CD14-positive monocyte (primary cell): ENCODE data around the gene IVL. TPM values are rescaled to one million over a fixed set of nuclear protein-coding genes. Genes with fewer than 3 reads are reported as not detected.

ENCODE experiments used
- DNase-seq, 3 donors: peaks; one replicate each; pipeline ENCODE4 v3.0.0-alpha.2; 2011 to 2022
- H2AFZ ChIP-seq: 2 replicates; pipeline ENCODE4 v1.6.0; 2012; ENCODE audit warnings: mild to moderate bottlenecking, low read depth, low read length, inconsistent platforms; ENCODE audit not compliant: insufficient read depth, poor library complexity, severe bottlenecking
- H3K27ac ChIP-seq, 2 donors: 1 replicate in 1 of 2; 2 replicates in 1 of 2; pipeline ENCODE4 v1.5.1; 2012 to 2013; ENCODE audit warnings: low read length in 2 of 2, control low read depth in 1 of 2, inconsistent platforms in 1 of 2, low read depth in 1 of 2, mild to moderate bottlenecking in 1 of 2
- H3K27me3 ChIP-seq, 2 donors: one replicate each; pipeline versions ENCODE4 v1.6.0 to v1.6.1; 2011 to 2013; ENCODE audit warnings: low read length in 2 of 2; ENCODE audit not compliant: control insufficient read depth in 2 of 2, insufficient read depth in 2 of 2
- H3K36me3 ChIP-seq, 2 donors: replicated peaks in 1 of 2; 1 replicate in 1 of 2; 2 replicates in 1 of 2; pipeline versions ENCODE4 v1.5.1 to v1.6.1; 2012 to 2013; ENCODE audit warnings: low read length in 2 of 2, control low read depth in 1 of 2, inconsistent platforms in 1 of 2, mild to moderate bottlenecking in 1 of 2; ENCODE audit not compliant: insufficient read depth in 2 of 2, control insufficient read depth in 1 of 2
- H3K4me1 ChIP-seq, 2 donors: 1 replicate in 1 of 2; 2 replicates in 1 of 2; pipeline versions ENCODE4 v1.5.1 to v1.6.1; 2012 to 2013; ENCODE audit warnings: low read length in 2 of 2, control low read depth in 1 of 2, inconsistent platforms in 1 of 2, mild to moderate bottlenecking in 1 of 2, moderate library complexity in 1 of 2; ENCODE audit not compliant: insufficient read depth in 2 of 2, control insufficient read depth in 1 of 2
- H3K4me2 ChIP-seq: replicated peaks from 2 replicates; pipeline ENCODE3; 2012; ENCODE audit warnings: low read length, moderate library complexity, mild to moderate bottlenecking; ENCODE audit not compliant: poor library complexity, severe bottlenecking; ENCODE audit errors: extremely low read depth
- H3K4me3 ChIP-seq, 3 experiments: fragments of 200-600 bp in 1 of 3; sonication (generic) in 1 of 3; replicated peaks in 1 of 3; 1 replicate in 2 of 3; 2 replicates in 1 of 3; pipeline ENCODE4 v1.5.1; 2011 to 2013; ENCODE audit warnings: low read length in 3 of 3, mild to moderate bottlenecking in 3 of 3, control low read depth in 2 of 3, low read depth in 2 of 3, inconsistent platforms in 1 of 3, moderate library complexity in 1 of 3
- H3K79me2 ChIP-seq: 2 replicates; pipeline ENCODE4 v1.6.0; 2012; ENCODE audit warnings: mild to moderate bottlenecking, control low read depth, inconsistent platforms, low read length, moderate library complexity; ENCODE audit not compliant: insufficient read depth
- H3K9ac ChIP-seq: 2 replicates; pipeline ENCODE4 v1.6.0; 2017; ENCODE audit warnings: low read length, mild to moderate bottlenecking; ENCODE audit not compliant: insufficient read depth, poor library complexity, severe bottlenecking
- H3K9me3 ChIP-seq, 2 donors: replicated peaks in 1 of 2; 1 replicate in 1 of 2; 2 replicates in 1 of 2; pipeline versions ENCODE4 v1.5.1 to v1.6.1; 2012 to 2013; ENCODE audit warnings: low read length in 2 of 2, control low read depth in 1 of 2; ENCODE audit not compliant: control insufficient read depth in 1 of 2, insufficient read depth in 1 of 2
- H4K20me1 ChIP-seq: 2 replicates; pipeline ENCODE4 v1.6.0; 2012; ENCODE audit warnings: mild to moderate bottlenecking, low read length, control low read depth, moderate library complexity; ENCODE audit not compliant: insufficient read depth
- H3K27ac Mint-ChIP-seq, 7 donors: one replicate each; pipeline ENCODE4 v1.8.0; 2020; ENCODE audit warnings: mild to moderate bottlenecking in 7 of 7, mixed read lengths in 7 of 7, moderate library complexity in 6 of 7, inconsistent platforms in 2 of 7
- H3K27me3 Mint-ChIP-seq, 3 donors: one replicate each; pipeline ENCODE4 v1.8.0; 2021 to 2022; ENCODE audit warnings: low read depth in 3 of 3, mild to moderate bottlenecking in 3 of 3, mixed read lengths in 3 of 3, moderate library complexity in 3 of 3, inconsistent platforms in 1 of 3
- H3K36me3 Mint-ChIP-seq, 2 donors: one replicate each; pipeline ENCODE4 v1.8.0; 2020; ENCODE audit warnings: mixed read lengths in 2 of 2, inconsistent platforms in 1 of 2, mild to moderate bottlenecking in 1 of 2
- H3K4me1 Mint-ChIP-seq: one replicate; pipeline ENCODE4 v1.8.0; 2020; ENCODE audit warnings: mild to moderate bottlenecking, mixed read lengths
- H3K4me3 Mint-ChIP-seq, 2 donors: one replicate each; pipeline ENCODE4 v1.8.0; 2020; ENCODE audit warnings: mild to moderate bottlenecking in 2 of 2, mixed read lengths in 2 of 2, moderate library complexity in 1 of 2
- H3K9me3 Mint-ChIP-seq, 7 donors: one replicate each; pipeline ENCODE4 v1.8.0; 2020 to 2022; ENCODE audit warnings: mixed read lengths in 7 of 7, mild to moderate bottlenecking in 6 of 7, moderate library complexity in 6 of 7, inconsistent platforms in 2 of 7
- WGBS: methylation state at CpG from one replicate; pipeline ENCODE4 v1.1.5; 2013; ENCODE audit warnings: missing lambda C conversion rate; ENCODE audit not compliant: insufficient coverage; 5-methylcytosine and 5-hydroxymethylcytosine counted together
- intact Hi-C, 2 donors: fragments of 100-400 bp; cut with micrococcal nuclease; formaldehyde crosslinking; loops; one replicate each; pipeline versions ENCODE4 v1.15.0 to v1.15.1; 2023
- polyA plus RNA-seq, 3 donors: library from polyadenylated mRNA; depleted of rRNA in 1 of 3; unstranded in 2 of 3; stranded (reverse) in 1 of 3; fragments of 300-500 nt in 2 of 3; fragments of >200 nt in 1 of 3; fragmentation: Illumina TruSeq in 2 of 3; gene quantifications; 1 replicate in 2 of 3; 2 replicates in 1 of 3; pipeline ENCODE4 v1.2.3, GENCODE V29; 2012 to 2021
- TF ChIP-seq, protein P1 (sequence below): fragments of 200-600 bp; IDR thresholded peaks from one replicate; pipeline ENCODE4 v1.8.0; 2022; ENCODE audit warnings: antibody characterized with exemption, mild to moderate bottlenecking

The IVL gene
- polyA plus RNA-seq, 3 donors = not detected

DNA sequence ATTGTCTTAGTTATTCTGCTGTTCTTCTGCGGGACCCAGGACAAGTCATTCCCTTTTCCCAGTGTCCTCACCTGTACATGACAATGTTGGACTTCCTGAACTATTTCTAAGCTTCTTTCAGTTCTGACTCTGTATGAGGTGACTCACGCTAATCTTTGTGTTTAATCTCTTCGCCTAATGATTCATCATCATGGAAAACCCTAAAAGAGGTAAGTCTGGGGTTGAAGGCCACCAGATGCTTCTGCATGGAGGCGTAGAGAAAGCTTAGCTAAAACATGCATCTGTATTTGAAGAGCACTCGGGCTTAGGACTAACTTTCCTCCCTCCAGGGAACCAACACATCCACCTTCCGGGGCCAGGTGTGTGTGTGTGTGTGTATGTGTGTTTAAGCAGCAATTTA, 46.1 kb downstream of the IVL start:
- Histone ChIP-seq H2AFZ (no peak overlapping the region), H3K27me3 (peaks cover 0 to 2% of the 10 kb centered on the region in 2 donors), H3K4me2 (no peak overlapping the region), H3K9ac (no peak overlapping the region), H3K4me3 (no peak overlapping the region), H3K27ac (no peak overlapping the region), H4K20me1 (no peaks in the 10 kb centered on the region), H3K36me3 (no peaks in the 10 kb centered on the region), H3K79me2 (no peaks in the 10 kb centered on the region), H3K4me1 (no peaks in the 10 kb centered on the region), H3K9me3 (no peaks in the 10 kb centered on the region)
- TF ChIP-seq, protein P1, sequence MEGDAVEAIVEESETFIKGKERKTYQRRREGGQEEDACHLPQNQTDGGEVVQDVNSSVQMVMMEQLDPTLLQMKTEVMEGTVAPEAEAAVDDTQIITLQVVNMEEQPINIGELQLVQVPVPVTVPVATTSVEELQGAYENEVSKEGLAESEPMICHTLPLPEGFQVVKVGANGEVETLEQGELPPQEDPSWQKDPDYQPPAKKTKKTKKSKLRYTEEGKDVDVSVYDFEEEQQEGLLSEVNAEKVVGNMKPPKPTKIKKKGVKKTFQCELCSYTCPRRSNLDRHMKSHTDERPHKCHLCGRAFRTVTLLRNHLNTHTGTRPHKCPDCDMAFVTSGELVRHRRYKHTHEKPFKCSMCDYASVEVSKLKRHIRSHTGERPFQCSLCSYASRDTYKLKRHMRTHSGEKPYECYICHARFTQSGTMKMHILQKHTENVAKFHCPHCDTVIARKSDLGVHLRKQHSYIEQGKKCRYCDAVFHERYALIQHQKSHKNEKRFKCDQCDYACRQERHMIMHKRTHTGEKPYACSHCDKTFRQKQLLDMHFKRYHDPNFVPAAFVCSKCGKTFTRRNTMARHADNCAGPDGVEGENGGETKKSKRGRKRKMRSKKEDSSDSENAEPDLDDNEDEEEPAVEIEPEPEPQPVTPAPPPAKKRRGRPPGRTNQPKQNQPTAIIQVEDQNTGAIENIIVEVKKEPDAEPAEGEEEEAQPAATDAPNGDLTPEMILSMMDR = no peak
- Mint-ChIP-seq H3K27me3 (peaks cover 2% of the 10 kb centered on the region in 3 donors), H3K4me3 (no peak overlapping the region), H3K9me3 (no peaks in the 10 kb centered on the region), H3K27ac (no peak overlapping the region), H3K4me1 (no peaks in the 10 kb centered on the region), H3K36me3 (no peaks in the 10 kb centered on the region)
- DNase-seq = no peak
- WGBS = no CpG with 5 or more reads among the region's 6 CpGs
- intact Hi-C loops = no loop called here

DNA sequence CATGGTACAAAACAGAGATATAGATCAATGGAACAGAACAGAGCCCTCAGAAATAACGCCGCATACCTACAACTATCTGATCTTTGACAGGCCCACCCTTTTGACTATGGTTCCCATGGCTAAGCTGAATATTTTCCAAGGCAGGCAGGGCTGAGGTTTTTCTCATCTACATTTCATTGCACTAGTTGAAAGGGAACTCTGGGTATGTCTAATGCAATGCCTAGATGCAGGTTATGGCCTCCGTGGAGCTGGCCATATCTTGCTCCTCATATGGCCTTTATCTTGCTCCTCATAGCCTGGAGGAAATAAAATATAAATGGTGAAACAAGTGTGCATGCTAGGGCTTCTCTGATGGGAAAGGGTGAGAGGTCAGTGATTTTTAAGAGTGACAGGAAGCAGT, 49.2 kb downstream of the IVL start:
- Mint-ChIP-seq H3K4me1 (no peaks in the 10 kb centered on the region), H3K27ac (peak overlapping the region in 1 of 7 donors; percentile 6), H3K4me3 (no peak overlapping the region), H3K9me3 (peaks cover 0 to 1% (median 0%) of the 10 kb centered on the region in 7 donors), H3K27me3 (peaks cover 1 to 7% (median 2%) of the 10 kb centered on the region in 3 donors), H3K36me3 (no peaks in the 10 kb centered on the region)
- H3K36me3 ChIP-seq = no peaks in the 10 kb centered on the region
- no peak overlapping the region for H3K4me3 ChIP-seq
- TF ChIP-seq, protein P1 = no peak
- H3K27me3 ChIP-seq = no peaks in the 10 kb centered on the region
- no peak overlapping the region for H2AFZ ChIP-seq
- WGBS = 100% methylated on average over 2 of the region's 3 CpGs
- H4K20me1 ChIP-seq = no peaks in the 10 kb centered on the region
- no peaks in the 10 kb centered on the region for H3K9me3 ChIP-seq
- no peaks in the 10 kb centered on the region for H3K79me2 ChIP-seq
- DNase-seq = no peak
- intact Hi-C loops = no loop called here
- no peak overlapping the region for H3K4me2 ChIP-seq
- no peaks in the 10 kb centered on the region for H3K4me1 ChIP-seq
- no peak overlapping the region for H3K9ac ChIP-seq
- H3K27ac ChIP-seq = no peak overlapping the region
